ENCODE data around the gene KIF25. TPM values are rescaled to one million over a fixed set of nuclear protein-coding genes. Genes with fewer than 3 reads are reported as not detected.
A peak's percentile ranks its signal among the peaks of the same experiment; 100 is the strongest.

Gene KIF25
- total RNA-seq, 2 donors from 2014 or later, result not detected

- Mint-ChIP-seq H3K4me1 (ENCODE audit: low read depth in 2 of 2) (no peaks in the 10 kb centered on the region), H3K36me3 (no peaks in the 10 kb centered on the region), H3K9me3 (no peaks in the 10 kb centered on the region), H3K27ac (no peak overlapping the region), H3K4me3 (no peak overlapping the region), H3K27me3 (peaks cover 0 to 2% of the 10 kb centered on the region in 2 donors)
- DNase-seq (ENCODE audit: low spot score), result no peak
- peak in 1 of 2 donors; percentile 17 for ATAC-seq
Observed at GRCh38 chr6:168080393-168081077, 83.1 kb downstream of the KIF25 start.

- Mint-ChIP-seq H3K9me3 (no peaks in the 10 kb centered on the region), H3K36me3 (no peaks in the 10 kb centered on the region), H3K27ac (no peak overlapping the region), H3K27me3 (peaks cover 0 to 2% of the 10 kb centered on the region in 2 donors), H3K4me1 (ENCODE audit: low read depth in 2 of 2) (no peaks in the 10 kb centered on the region), H3K4me3 (no peak overlapping the region)
- ATAC-seq (no peak), DNase-seq (ENCODE audit: low spot score) (no peak)
Observed at GRCh38 chr6:168081858-168082546, 84.5 kb downstream of the KIF25 start.

- Mint-ChIP-seq H3K36me3 (no peaks in the 10 kb centered on the region), H3K4me3 (no peak overlapping the region), H3K4me1 (ENCODE audit: low read depth in 2 of 2) (no peaks in the 10 kb centered on the region), H3K27me3 (peaks cover 0 to 2% of the 10 kb centered on the region in 2 donors), H3K9me3 (no peaks in the 10 kb centered on the region), H3K27ac (no peak overlapping the region)
- ATAC-seq, result no peak
- no peak for DNase-seq (ENCODE audit: low spot score)
Observed at GRCh38 chr6:168082860-168083513, 85.5 kb downstream of the KIF25 start.

DNA sequence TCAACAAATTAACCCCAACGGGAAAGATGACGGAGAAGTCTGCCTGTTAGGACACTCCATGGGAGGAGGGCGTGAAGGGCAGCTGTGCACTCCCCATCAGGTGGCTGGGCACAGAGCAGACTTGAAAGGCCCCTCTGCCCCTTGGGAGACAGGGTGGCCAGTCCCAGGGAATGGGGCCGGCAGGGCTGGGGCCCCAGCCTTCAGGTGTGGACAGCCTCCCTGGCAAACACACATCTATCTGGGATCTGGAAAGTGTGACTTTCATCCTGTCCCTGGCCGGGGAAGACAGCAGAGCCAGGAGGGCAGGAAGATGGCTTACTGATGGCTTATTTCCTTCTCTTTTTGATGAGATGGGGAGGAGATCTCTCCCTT, 86.0 kb downstream of the KIF25 start:
- no peaks in the 10 kb centered on the region for H3K36me3 Mint-ChIP-seq
- DNase-seq (ENCODE audit: low spot score) (no peak), ATAC-seq (no peak)
- no peak overlapping the region for H3K4me3 Mint-ChIP-seq
- H3K4me1 Mint-ChIP-seq (ENCODE audit: low read depth in 2 of 2), result no peaks in the 10 kb centered on the region
- H3K27ac Mint-ChIP-seq, result no peak overlapping the region
- H3K27me3 Mint-ChIP-seq, result peaks cover 0 to 2% of the 10 kb centered on the region in 2 donors
- no peaks in the 10 kb centered on the region for H3K9me3 Mint-ChIP-seq

DNA sequence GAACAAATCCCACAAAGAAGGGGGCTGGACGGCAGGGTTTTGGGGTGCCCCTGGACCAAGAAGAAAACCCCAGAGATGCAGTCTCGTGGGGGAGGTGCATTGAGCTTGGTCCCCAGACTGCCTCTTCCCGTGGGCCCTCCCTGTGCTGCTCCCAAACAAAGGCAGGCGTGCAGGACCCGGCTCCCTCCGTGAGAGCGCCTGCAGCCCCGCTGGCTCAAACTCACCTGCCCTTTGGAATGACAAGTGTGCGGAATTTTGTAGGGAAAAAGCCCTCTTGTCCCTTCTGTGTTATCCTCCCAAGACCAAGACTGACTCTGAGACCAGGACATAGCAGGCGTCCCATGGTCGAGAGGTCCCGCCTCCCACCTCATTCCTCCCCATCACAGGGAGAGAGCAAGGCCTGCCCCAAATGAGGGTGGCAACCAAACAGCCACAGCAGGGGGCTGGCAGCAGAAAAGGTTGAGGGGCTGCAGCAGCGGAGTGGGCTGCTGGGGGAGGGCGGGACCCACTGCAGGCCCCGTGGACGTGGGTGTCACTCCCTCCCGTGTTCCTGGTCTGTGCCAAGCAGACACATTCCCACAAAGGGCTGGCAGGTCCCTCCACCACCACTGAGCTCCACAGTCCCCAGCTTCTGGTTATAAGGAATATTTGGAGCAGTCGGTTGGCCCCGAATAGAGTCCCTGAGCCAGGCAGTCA, 87.1 kb downstream of the KIF25 start:
- Mint-ChIP-seq H3K4me1 (ENCODE audit: low read depth in 2 of 2) (no peaks in the 10 kb centered on the region), H3K27ac (no peak overlapping the region), H3K9me3 (no peaks in the 10 kb centered on the region), H3K4me3 (no peak overlapping the region), H3K27me3 (peaks cover 0 to 2% of the 10 kb centered on the region in 2 donors), H3K36me3 (no peaks in the 10 kb centered on the region)
- DNase-seq (ENCODE audit: low spot score) (no peak), ATAC-seq (no peak)

DNA sequence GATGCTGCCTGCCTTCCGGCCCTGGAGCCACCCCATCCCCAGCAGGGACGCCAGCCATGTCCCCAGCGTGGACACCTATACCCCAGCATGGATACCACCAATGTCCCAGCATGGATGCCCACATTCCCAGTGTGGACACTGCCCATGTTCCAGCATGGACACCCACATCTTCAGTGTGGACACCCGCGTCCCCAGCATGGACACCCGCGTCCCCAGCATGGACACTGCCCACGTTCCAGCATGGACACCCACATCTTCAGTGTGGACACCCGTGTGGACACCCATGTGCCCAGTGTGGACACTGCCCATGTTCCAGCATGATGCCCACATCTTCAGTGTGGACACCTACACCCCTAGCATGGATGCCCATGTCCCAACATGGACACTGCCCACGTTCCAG, 88.6 kb downstream of the KIF25 start:
- ATAC-seq (no peak), DNase-seq (ENCODE audit: low spot score) (no peak)
- Mint-ChIP-seq H3K36me3 (no peaks in the 10 kb centered on the region), H3K4me1 (ENCODE audit: low read depth in 2 of 2) (no peaks in the 10 kb centered on the region), H3K9me3 (no peaks in the 10 kb centered on the region), H3K27ac (no peak overlapping the region), H3K27me3 (peaks cover 0 to 2% of the 10 kb centered on the region in 2 donors), H3K4me3 (no peak overlapping the region)

GRCh38 chr6:168086616-168087015, 89.1 kb downstream of the KIF25 start:
- Mint-ChIP-seq H3K9me3 (no peaks in the 10 kb centered on the region), H3K4me1 (ENCODE audit: low read depth in 2 of 2) (no peaks in the 10 kb centered on the region), H3K36me3 (no peaks in the 10 kb centered on the region), H3K27me3 (peaks cover 0 to 2% of the 10 kb centered on the region in 2 donors), H3K27ac (no peak overlapping the region), H3K4me3 (no peak overlapping the region)
- no peak for DNase-seq (ENCODE audit: low spot score)
- no peak for ATAC-seq

GRCh38 chr6:168087436-168088160, 90.1 kb downstream of the KIF25 start:
- Mint-ChIP-seq H3K36me3 (no peaks in the 10 kb centered on the region), H3K27me3 (peaks cover 0 to 2% of the 10 kb centered on the region in 2 donors), H3K27ac (no peak overlapping the region), H3K9me3 (no peaks in the 10 kb centered on the region), H3K4me1 (ENCODE audit: low read depth in 2 of 2) (no peaks in the 10 kb centered on the region), H3K4me3 (no peak overlapping the region)
- ATAC-seq (no peak), DNase-seq (ENCODE audit: low spot score) (no peak)

DNA sequence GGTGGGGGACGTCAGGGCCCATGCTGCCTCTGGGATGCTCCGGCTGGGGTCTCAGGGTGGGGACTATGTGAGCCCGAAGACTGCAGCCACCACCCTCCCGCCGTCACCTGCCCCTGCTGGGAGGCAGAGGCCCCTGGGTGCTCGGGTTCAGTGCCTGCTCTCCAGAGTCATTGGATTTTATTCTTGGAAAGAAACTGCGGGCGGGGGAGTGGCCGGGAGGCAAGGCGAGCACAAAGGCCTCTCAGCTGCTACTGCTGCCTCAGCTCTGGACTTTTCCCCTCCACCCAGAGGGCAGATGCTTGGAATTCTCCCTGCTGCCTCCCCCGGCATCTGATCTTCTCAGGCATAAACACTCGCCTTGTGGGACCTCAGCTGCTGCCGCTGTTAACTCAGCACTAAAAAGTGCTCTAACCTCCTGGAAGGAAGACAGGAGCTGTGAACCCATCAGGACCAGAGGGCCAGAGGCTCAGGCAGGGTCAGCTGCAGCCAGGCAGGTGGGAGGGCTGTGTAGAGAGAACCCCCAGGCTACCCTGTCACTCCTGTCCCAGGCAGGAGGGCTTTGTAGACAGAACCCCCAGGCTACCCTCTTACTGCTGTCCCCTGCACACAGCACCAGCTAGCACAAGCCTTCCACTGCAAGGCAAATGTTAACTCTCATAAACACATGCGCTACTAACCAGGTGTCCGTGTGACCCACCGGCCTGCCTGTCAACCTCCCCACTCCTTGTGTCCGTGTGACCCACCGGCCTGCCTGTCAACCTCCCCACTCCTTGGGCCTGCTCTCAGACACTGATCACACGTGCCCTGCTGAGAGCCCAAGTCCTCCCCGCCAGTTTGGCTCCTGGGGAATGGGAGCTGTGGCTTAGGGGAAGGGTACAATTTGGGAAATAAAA, 90.9 kb downstream of the KIF25 start:
- Mint-ChIP-seq H3K4me3 (no peak overlapping the region), H3K4me1 (ENCODE audit: low read depth in 2 of 2) (no peaks in the 10 kb centered on the region), H3K36me3 (no peaks in the 10 kb centered on the region), H3K27ac (no peak overlapping the region), H3K9me3 (no peaks in the 10 kb centered on the region), H3K27me3 (no peaks in the 10 kb centered on the region)
- no peak for DNase-seq (ENCODE audit: low spot score)
- no peak for ATAC-seq

- Mint-ChIP-seq H3K36me3 (no peaks in the 10 kb centered on the region), H3K27ac (no peak overlapping the region), H3K4me3 (no peak overlapping the region), H3K4me1 (ENCODE audit: low read depth in 2 of 2) (no peaks in the 10 kb centered on the region), H3K9me3 (no peaks in the 10 kb centered on the region), H3K27me3 (no peaks in the 10 kb centered on the region)
- ATAC-seq, result no peak
- DNase-seq (ENCODE audit: low spot score), result no peak
Observed at GRCh38 chr6:168089186-168090063, 92.0 kb downstream of the KIF25 start.

- Mint-ChIP-seq H3K27ac (no peak overlapping the region), H3K36me3 (no peaks in the 10 kb centered on the region), H3K27me3 (no peaks in the 10 kb centered on the region), H3K9me3 (no peaks in the 10 kb centered on the region), H3K4me3 (no peak overlapping the region), H3K4me1 (ENCODE audit: low read depth in 2 of 2) (no peaks in the 10 kb centered on the region)
- no peak for DNase-seq (ENCODE audit: low spot score)
- ATAC-seq, result no peak
Observed at GRCh38 chr6:168090064-168090690, 92.7 kb downstream of the KIF25 start.

DNA sequence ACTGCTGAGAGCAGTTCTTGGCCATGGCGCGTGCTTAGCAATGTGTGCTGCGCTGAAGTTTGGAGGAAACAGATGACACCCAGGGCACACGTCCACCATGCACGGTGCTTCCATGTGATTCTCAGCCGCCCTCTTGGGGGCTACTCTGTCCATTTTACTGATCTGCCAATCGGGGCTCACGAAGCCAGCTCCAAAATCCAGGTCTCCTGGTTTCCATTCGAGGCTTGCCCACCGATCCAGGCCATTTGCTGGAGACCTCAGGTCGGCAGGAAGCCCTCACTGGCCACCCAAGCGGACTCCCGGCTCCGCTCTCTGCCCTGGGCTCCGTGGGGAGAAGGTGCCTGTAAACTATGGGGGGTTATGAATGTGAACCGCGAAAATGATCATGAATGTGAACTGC, 93.2 kb downstream of the KIF25 start:
- no peak for DNase-seq (ENCODE audit: low spot score)
- Mint-ChIP-seq H3K36me3 (no peaks in the 10 kb centered on the region), H3K9me3 (no peaks in the 10 kb centered on the region), H3K27me3 (no peaks in the 10 kb centered on the region), H3K4me3 (no peak overlapping the region), H3K4me1 (ENCODE audit: low read depth in 2 of 2) (no peaks in the 10 kb centered on the region), H3K27ac (no peak overlapping the region)
- no peak for ATAC-seq
